Neural cell (in vitro differentiated cells): Measurements from ENCODE around the gene ATP2B1. TPM values are rescaled to one million over a fixed set of nuclear protein-coding genes. Genes with fewer than 3 reads are reported as not detected.

ENCODE experiments used
- H2AFZ ChIP-seq: fragments of 200-600, 300-800 bp; sonication (generic), shearing (Covaris generic); 2 replicates; pipeline ENCODE4 v1.6.0; 2014; ENCODE audit warnings: low read depth, mild to moderate bottlenecking, antibody characterized with exemption, low read length, moderate library complexity
- H3F3A ChIP-seq: fragments of 200-600 bp; shearing (Covaris generic); 2 replicates; pipeline ENCODE4 v1.6.1; 2016; ENCODE audit warnings: mild to moderate bottlenecking, moderate library complexity, mixed read lengths, antibody characterized with exemption, low read length; ENCODE audit not compliant: insufficient read depth, poor library complexity, severe bottlenecking
- H3K27ac ChIP-seq: fragments of 200-600, 300-800 bp; sonication (generic), shearing (Covaris generic); 2 replicates; pipeline ENCODE4 v1.5.1; 2014; ENCODE audit warnings: mild to moderate bottlenecking, low read length, moderate library complexity
- H3K27me3 ChIP-seq: fragments of 300-800, 200-600 bp; sonication (generic), shearing (Covaris generic); 2 replicates; pipeline ENCODE4 v1.6.0; 2014; ENCODE audit warnings: mild to moderate bottlenecking, low read depth, low read length, moderate library complexity; ENCODE audit not compliant: insufficient read depth
- H3K36me3 ChIP-seq: fragments of 300-800, 200-600 bp; sonication (generic), shearing (Covaris generic); 2 replicates; pipeline ENCODE4 v1.5.1; 2014; ENCODE audit warnings: mild to moderate bottlenecking, antibody characterized with exemption, low read length, moderate library complexity; ENCODE audit not compliant: insufficient read depth
- H3K4me2 ChIP-seq: fragments of 300-800, 200-600 bp; sonication (generic), shearing (Covaris generic); 2 replicates; pipeline ENCODE4 v1.6.0; 2014; ENCODE audit warnings: mild to moderate bottlenecking, low read length
- H3K4me3 ChIP-seq: fragments of 300-800, 200-600 bp; sonication (generic), shearing (Covaris generic); 2 replicates; pipeline ENCODE4 v1.5.1; 2014; ENCODE audit warnings: mild to moderate bottlenecking, low read length, moderate library complexity
- H3K79me2 ChIP-seq: fragments of 200-600 bp; shearing (Covaris generic); replicated peaks from 2 replicates; pipeline ENCODE4 v1.6.0; 2014; ENCODE audit warnings: mild to moderate bottlenecking, low read length, moderate library complexity; ENCODE audit not compliant: insufficient read depth
- H3K9ac ChIP-seq: fragments of 300-800, 200-600 bp; sonication (generic), shearing (Covaris generic); 2 replicates; pipeline ENCODE4 v1.6.1; 2016; ENCODE audit warnings: mild to moderate bottlenecking, low read length, mixed read lengths
- H3K9me2 ChIP-seq: fragments of 200-600 bp; shearing (Covaris generic); 2 replicates; pipeline ENCODE4 v1.6.1; 2016; ENCODE audit warnings: mild to moderate bottlenecking, low read length, mixed read lengths; ENCODE audit not compliant: insufficient read depth
- H3K9me3 ChIP-seq: fragments of 200-600, 300-800 bp; sonication (generic), shearing (Covaris generic); 2 replicates; pipeline ENCODE4 v1.6.1; 2016; ENCODE audit warnings: mild to moderate bottlenecking, mixed run types, low read length, moderate library complexity, mixed read lengths
- H4K20me1 ChIP-seq: fragments of 200-600 bp; shearing (Covaris generic); 2 replicates; pipeline ENCODE4 v1.6.1; 2016; ENCODE audit warnings: mild to moderate bottlenecking, mixed run types; ENCODE audit not compliant: insufficient read depth
- CTCF ChIP-seq: fragments of 450-650 bp; IDR thresholded peaks from 2 replicates; pipeline ENCODE4 v1.5.1; 2014; ENCODE audit warnings: antibody characterized with exemption, mild to moderate bottlenecking, moderate library complexity; ENCODE audit not compliant: poor library complexity, severe bottlenecking
- EP300 ChIP-seq: fragments of 450-650 bp; conservative IDR thresholded peaks from 2 replicates; pipeline ENCODE4 v1.6.1; 2014; ENCODE audit warnings: antibody characterized with exemption, mild to moderate bottlenecking, moderate library complexity; ENCODE audit not compliant: poor library complexity, severe bottlenecking
- EZH2 ChIP-seq: fragments of 200-600, 300-800 bp; shearing (Covaris generic), sonication (generic); IDR thresholded peaks from 2 replicates; pipeline ENCODE4 v1.6.1; 2014; ENCODE audit warnings: antibody characterized with exemption, low read length, borderline replicate concordance, mild to moderate bottlenecking; ENCODE audit not compliant: insufficient read depth, poor library complexity, severe bottlenecking
- MXI1 ChIP-seq: fragments of 450-650 bp; conservative IDR thresholded peaks from 2 replicates; pipeline ENCODE4 v1.6.1; 2014; ENCODE audit warnings: antibody characterized with exemption, mild to moderate bottlenecking; ENCODE audit not compliant: poor library complexity, severe bottlenecking
- POLR2AphosphoS5 ChIP-seq: IDR thresholded peaks from 2 replicates; pipeline ENCODE4 v1.6.1; 2012
- RAD21 ChIP-seq: fragments of 450-650 bp; conservative IDR thresholded peaks from 2 replicates; pipeline ENCODE4 v1.6.1; 2014; ENCODE audit warnings: antibody characterized with exemption, mild to moderate bottlenecking, moderate library complexity
- REST ChIP-seq: IDR thresholded peaks from 2 replicates; pipeline ENCODE4 v1.6.1; 2012; ENCODE audit warnings: borderline replicate concordance
- SMC3 ChIP-seq: fragments of 450-650 bp; conservative IDR thresholded peaks from 2 replicates; pipeline ENCODE4 v1.6.1; 2014; ENCODE audit warnings: antibody characterized with exemption, mild to moderate bottlenecking, moderate library complexity; ENCODE audit not compliant: poor library complexity
- TAF1 ChIP-seq: IDR thresholded peaks from 2 replicates; pipeline ENCODE4 v1.6.1; 2012; ENCODE audit warnings: low read depth
- polyA plus RNA-seq: library from polyadenylated mRNA; depleted of rRNA; stranded (reverse); fragments of >200 nt; gene quantifications from 2 replicates; pipeline ENCODE4 v1.2.3, GENCODE V29; 2014

The ATP2B1 gene
- polyA plus RNA-seq, 1 donor from 2014 or later, result 139 TPM

GRCh38 chr12:89721291-89721987, 12.8 kb upstream of the ATP2B1 start:
- Histone ChIP-seq H3K9ac (no peak overlapping the region), H3F3A (no peaks in the 10 kb centered on the region), H3K79me2 (no peaks in the 10 kb centered on the region), H3K27ac (no peak overlapping the region), H3K27me3 (no peaks in the 10 kb centered on the region), H2AFZ (no peak overlapping the region), H4K20me1 (no peaks in the 10 kb centered on the region), H3K9me3 (peaks cover 3% of the 10 kb centered on the region), H3K4me2 (no peak overlapping the region), H3K9me2 (no peaks in the 10 kb centered on the region), H3K36me3 (no peaks in the 10 kb centered on the region), H3K4me3 (no peak overlapping the region)
- TF ChIP-seq REST (no peak), EZH2 (no peak), POLR2AphosphoS5 (no peak), CTCF (no peak), SMC3 (no peak), MXI1 (no peak), TAF1 (no peak), EP300 (no peak), RAD21 (no peak)

- H3K27me3 ChIP-seq, result no peaks in the 10 kb centered on the region
- no peaks in the 10 kb centered on the region for H3K79me2 ChIP-seq
- no peak overlapping the region for H2AFZ ChIP-seq
- H3K4me3 ChIP-seq, result no peak overlapping the region
- no peak for TF ChIP-seq SMC3
- TF ChIP-seq MXI1, result no peak
- TF ChIP-seq POLR2AphosphoS5, result no peak
- TF ChIP-seq REST, result no peak
- TF ChIP-seq CTCF, result no peak
- TF ChIP-seq RAD21, result no peak
- TF ChIP-seq TAF1, result no peak
- no peak for TF ChIP-seq EZH2
- no peak for TF ChIP-seq EP300
- H3K9me2 ChIP-seq, result no peaks in the 10 kb centered on the region
- H3F3A ChIP-seq, result no peaks in the 10 kb centered on the region
- H4K20me1 ChIP-seq, result no peaks in the 10 kb centered on the region
- no peaks in the 10 kb centered on the region for H3K9me3 ChIP-seq
- no peak overlapping the region for H3K27ac ChIP-seq
- H3K9ac ChIP-seq, result no peak overlapping the region
- H3K4me2 ChIP-seq, result no peak overlapping the region
- no peaks in the 10 kb centered on the region for H3K36me3 ChIP-seq
Measured at GRCh38 chr12:89717759-89718523, 9.3 kb upstream of the ATP2B1 start.
